ENCODE results near the gene SDE2. TPM values are rescaled to one million over a fixed set of nuclear protein-coding genes. Genes with fewer than 3 reads are reported as not detected.

SDE2 gene
- total and polyA plus RNA-seq, 10 of the 15 experiments (the other 5 are each of a cell fraction or from before 2014, with no cell fraction given): 2.7 to 19.4 (median 12.6) TPM

DNA sequence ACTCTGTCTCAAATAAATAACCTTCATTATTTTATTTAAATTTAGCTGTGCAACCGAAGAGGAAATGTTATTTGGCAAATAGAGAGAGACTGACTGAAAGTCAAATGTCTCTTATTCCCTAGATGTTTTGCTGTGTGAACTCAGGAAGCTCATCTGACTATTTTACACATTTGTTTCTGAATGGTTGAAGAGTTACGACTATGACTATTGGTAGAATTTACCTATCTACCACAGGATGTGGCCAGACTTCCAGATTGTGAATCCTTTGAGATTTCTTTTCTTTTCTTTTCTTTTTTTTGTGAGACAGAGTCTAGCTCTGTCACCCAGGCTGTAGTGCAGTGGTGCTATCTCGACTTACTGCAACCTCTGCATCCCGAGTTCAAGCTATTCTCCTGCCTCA lies 5.3 kb upstream of the SDE2 start:
- WGBS (ENCODE audit: insufficient coverage, insufficient replicate concordance, low lambda C conversion rate, missing lambda C conversion rate): 0% methylated on average over 4 of the region's 4 CpGs
- peak overlapping the region; percentile 72 for H3K4me2 ChIP-seq (ENCODE audit: control insufficient read depth, insufficient read depth)
- in situ Hi-C loops (cut with MboI): no loop called here
- no peak overlapping the region for H3K4me3 ChIP-seq
- intact Hi-C loops (cut with micrococcal nuclease; ENCODE audit: unreplicated experiment): no loop called here
- BruUV-seq (replicated peaks): no TSS peak
- no peaks in the 10 kb centered on the region for H3K79me2 ChIP-seq (ENCODE audit: control insufficient read depth, insufficient read depth, low read length)
- peaks cover 2% of the 10 kb centered on the region; the same call in 2 of the 3 replicates for H3K9me3 ChIP-seq (replicated peaks; ENCODE audit: control insufficient read depth, insufficient read depth, low read length)
- ChIA-PET SMC1A (ENCODE audit: uncharacterized antibody, unreplicated experiment) (interaction anchor here (0.9 to 4.4 kb wide), 9 partner anchors 10 to 104 kb away, joined by 3 to 39 read pairs (median 6); partner anchors contain the start of gene H3-3A), CTCF (interaction anchor here (0.6 to 7.2 kb wide), 6 partner anchors 11 to 530 kb away, joined by 3 to 61 read pairs (median 6); no protein-coding TSS in a partner anchor), RAD21 (ENCODE audit: unreplicated experiment) (interaction anchor here (1.6 to 4.0 kb wide), 2 partner anchors 24 to 60 kb away, joined by 3 to 27 read pairs; no protein-coding TSS in a partner anchor), POLR2A (interaction anchor here (0.6 to 6.2 kb wide), 5 partner anchors 11 to 58 kb away, joined by 5 to 74 read pairs (median 6); partner anchors contain the start of gene H3-3A)
- H2AFZ ChIP-seq (ENCODE audit: control insufficient read depth, low read depth, low read length): peak overlapping the region; percentile 64
- H3K9ac ChIP-seq (ENCODE audit: control insufficient read depth, insufficient read depth, low read length): no peak overlapping the region
- DNase-seq (ENCODE audit: low read depth, low spot score) (no peak), ATAC-seq (no peak; the same call in 2 of the 3 replicates), FAIRE-seq (no peak)
- no peaks in the 10 kb centered on the region for H3K36me3 ChIP-seq (ENCODE audit: control insufficient read depth in 2 of 2, insufficient read depth in 2 of 2, low read length in 1 of 2)
- no peaks in the 10 kb centered on the region for H3K27me3 ChIP-seq (replicated peaks in 1 of 2; ENCODE audit: control insufficient read depth in 2 of 2, insufficient read depth in 2 of 2, low read length in 1 of 2)
- H3K4me1 ChIP-seq (ENCODE audit: control insufficient read depth, insufficient read depth, low read length): peaks cover 42% of the 10 kb centered on the region
- H3K27ac ChIP-seq (ENCODE audit: control insufficient read depth, insufficient read depth): peak overlapping the region; percentile 59
- TF ChIP-seq SMARCA5 (IDR thresholded peaks at IDR 0.05) (no peak), BCL11A (IDR thresholded peaks at IDR 0.05; ENCODE audit: low read depth, low read length) (no peak), RUNX3 (IDR thresholded peaks at IDR 0.05; ENCODE audit: low read length) (peak; percentile 48), NFYB (IDR thresholded peaks at IDR 0.05; ENCODE audit: insufficient read depth, low read depth, low read length) (0 out of 2 replicates have a peak, but pooled peaks have one; percentile 25), POU2F2 (IDR thresholded peaks at IDR 0.05; ENCODE audit: borderline replicate concordance, low read depth, low read length) (0 out of 3 replicates have a peak, but pooled peaks have one; percentile 30)
- no peaks in the 10 kb centered on the region for H4K20me1 ChIP-seq (ENCODE audit: control insufficient read depth, insufficient read depth)

DNA sequence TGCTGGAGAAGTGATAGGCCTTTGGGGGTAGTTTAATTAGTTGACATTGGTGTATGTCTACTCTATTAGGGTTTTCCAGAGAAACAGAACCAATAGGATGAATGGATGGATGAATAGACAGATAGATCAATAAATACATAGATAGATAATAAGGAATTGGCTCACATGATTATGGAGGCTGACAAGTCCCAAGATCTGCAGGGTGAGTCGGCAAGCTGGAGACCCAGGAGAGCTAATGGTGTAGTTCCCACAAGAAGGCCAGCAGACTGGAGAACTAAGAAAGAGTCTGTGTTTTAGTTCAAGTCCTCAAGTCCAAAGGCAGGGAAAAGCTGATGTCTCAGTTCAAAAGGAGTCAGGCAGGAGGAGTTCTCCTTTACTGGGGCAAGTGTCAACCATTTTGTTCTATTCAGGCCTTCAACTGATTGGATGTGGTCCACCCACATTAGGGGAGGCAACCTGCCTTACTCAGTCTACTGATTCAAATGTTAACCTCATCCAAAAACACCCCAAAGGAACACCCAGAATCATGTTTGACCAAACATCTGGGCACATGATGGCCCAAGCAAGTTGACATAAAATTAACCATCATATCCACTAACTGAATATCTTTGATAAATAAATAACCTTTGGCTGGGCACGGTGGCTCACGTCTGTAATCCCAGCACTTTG lies 4.5 kb upstream of the SDE2 start:
- Histone ChIP-seq H3K27ac (ENCODE audit: control insufficient read depth, insufficient read depth) (peak overlapping the region; percentile 59), H3K27me3 (replicated peaks in 1 of 2; ENCODE audit: control insufficient read depth in 2 of 2, insufficient read depth in 2 of 2, low read length in 1 of 2) (no peaks in the 10 kb centered on the region), H3K9me3 (replicated peaks; ENCODE audit: control insufficient read depth, insufficient read depth, low read length) (peaks cover 2% of the 10 kb centered on the region; the same call in 2 of the 3 replicates), H4K20me1 (ENCODE audit: control insufficient read depth, insufficient read depth) (no peaks in the 10 kb centered on the region; the same call in 1 of the 2 replicates), H3K4me2 (ENCODE audit: control insufficient read depth, insufficient read depth) (peak overlapping the region; percentile 72), H3K4me1 (ENCODE audit: control insufficient read depth, insufficient read depth, low read length) (peaks cover 42% of the 10 kb centered on the region), H2AFZ (ENCODE audit: control insufficient read depth, low read depth, low read length) (peak overlapping the region; percentile 66), H3K36me3 (ENCODE audit: control insufficient read depth in 2 of 2, insufficient read depth in 2 of 2, low read length in 1 of 2) (no peaks in the 10 kb centered on the region), H3K9ac (ENCODE audit: control insufficient read depth, insufficient read depth, low read length) (no peak overlapping the region), H3K4me3 (no peak overlapping the region), H3K79me2 (ENCODE audit: control insufficient read depth, insufficient read depth, low read length) (peaks cover 6% of the 10 kb centered on the region)
- 26% methylated on average over 3 of the region's 3 CpGs for WGBS (ENCODE audit: insufficient coverage, insufficient replicate concordance, low lambda C conversion rate, missing lambda C conversion rate)
- SMC1A ChIA-PET (ENCODE audit: uncharacterized antibody, unreplicated experiment): interaction anchor here (0.9 to 4.4 kb wide), 8 partner anchors 11 to 105 kb away, joined by 3 to 39 read pairs (median 6); partner anchors contain the start of gene H3-3A
- in situ Hi-C loops (cut with MboI) (no loop called here), intact Hi-C loops (cut with micrococcal nuclease; ENCODE audit: unreplicated experiment) (no loop called here)
- CTCF ChIA-PET: interaction anchor here (1.5 to 7.2 kb wide), 3 partner anchors 15 to 61 kb away, joined by 4 to 61 read pairs (median 11); no protein-coding TSS in a partner anchor
- RAD21 ChIA-PET (ENCODE audit: unreplicated experiment): interaction anchor here (1.1 to 4.0 kb wide), 3 partner anchors 25 to 61 kb away, joined by 3 to 27 read pairs (median 3); partner anchors contain the start of gene H3-3A
- peak; percentile 62 for FAIRE-seq
- DNase-seq (ENCODE audit: low read depth, low spot score): no peak
- no peak for ATAC-seq
- TF ChIP-seq ZSCAN29 (IDR thresholded peaks at IDR 0.05): no peak
- 0 out of 2 replicates have a peak, but pooled peaks have one; percentile 17 for TF ChIP-seq YY1 (IDR thresholded peaks at IDR 0.05; ENCODE audit: low read depth, low read length)
- POLR2A ChIA-PET: interaction anchor here (0.6 to 6.2 kb wide), 6 partner anchors 11 to 536 kb away, joined by 3 to 74 read pairs (median 5); partner anchors contain the start of gene H3-3A
- BruUV-seq (replicated peaks): no TSS peak
